GM19328 (cell line): ENCODE data around the gene SPTBN5.

ENCODE experiments used
- ATAC-seq: cut with Tn5 transposase; IDR thresholded peaks from one replicate; pipeline ENCODE4 v1.9.1; 2021; ENCODE audit warnings: mild to moderate bottlenecking, moderate library complexity; ENCODE audit not compliant: unreplicated experiment

Gene SPTBN5

GRCh38 chr15:41893422-41894250 lies at the start of gene SPTBN5:
SPTBN5 (minus strand) TSS chr15:41894053; CDS start chr15:41893497, 556 bp downstream.
- no peak for ATAC-seq

GRCh38 chr15:41942886-41943285 lies 49.0 kb upstream of the SPTBN5 start:
- ATAC-seq = no peak

- ATAC-seq = no peak
These were observed 48.0 kb upstream of the SPTBN5 start for GRCh38 chr15:41941644-41942415.

GRCh38 chr15:41940441-41940857 lies 46.6 kb upstream of the SPTBN5 start:
- no peak for ATAC-seq

GRCh38 chr15:41939986-41940385 lies 46.1 kb upstream of the SPTBN5 start:
- ATAC-seq = no peak

- ATAC-seq = no peak
These were observed 43.7 kb upstream of the SPTBN5 start for GRCh38 chr15:41937568-41937923.

GRCh38 chr15:41936649-41937567 lies 43.1 kb upstream of the SPTBN5 start:
- no peak for ATAC-seq

GRCh38 chr15:41936155-41936554 lies 42.3 kb upstream of the SPTBN5 start:
- no peak for ATAC-seq

- ATAC-seq = no peak
These were observed 41.7 kb upstream of the SPTBN5 start for GRCh38 chr15:41935566-41936020.

GRCh38 chr15:41934843-41935242 lies 41.0 kb upstream of the SPTBN5 start:
- no peak for ATAC-seq

- no peak for ATAC-seq
These were observed 39.9 kb upstream of the SPTBN5 start for GRCh38 chr15:41933771-41934170.

GRCh38 chr15:41933326-41933725 lies 39.5 kb upstream of the SPTBN5 start:
- ATAC-seq = no peak

- ATAC-seq = no peak
These were observed 38.8 kb upstream of the SPTBN5 start for GRCh38 chr15:41932511-41933289.

GRCh38 chr15:41932101-41932500 lies 38.2 kb upstream of the SPTBN5 start:
- ATAC-seq = no peak

- ATAC-seq = no peak
These were observed 37.0 kb upstream of the SPTBN5 start for GRCh38 chr15:41930867-41931222.

GRCh38 chr15:41930221-41930866 lies 36.5 kb upstream of the SPTBN5 start:
- ATAC-seq = no peak

- no peak for ATAC-seq
These were observed 35.1 kb upstream of the SPTBN5 start for GRCh38 chr15:41928637-41929620.

GRCh38 chr15:41928100-41928499 lies 34.2 kb upstream of the SPTBN5 start:
- no peak for ATAC-seq

- ATAC-seq = no peak
These were observed 33.7 kb upstream of the SPTBN5 start for GRCh38 chr15:41927536-41927935.
